GM19351 (cell line): ENCODE data around the gene IQCK.

Experiments
- ATAC-seq: cut with Tn5 transposase; IDR thresholded peaks from one replicate; pipeline ENCODE4 v1.9.1; 2021; ENCODE audit warnings: mild to moderate bottlenecking, moderate library complexity; ENCODE audit not compliant: unreplicated experiment

The IQCK gene

DNA sequence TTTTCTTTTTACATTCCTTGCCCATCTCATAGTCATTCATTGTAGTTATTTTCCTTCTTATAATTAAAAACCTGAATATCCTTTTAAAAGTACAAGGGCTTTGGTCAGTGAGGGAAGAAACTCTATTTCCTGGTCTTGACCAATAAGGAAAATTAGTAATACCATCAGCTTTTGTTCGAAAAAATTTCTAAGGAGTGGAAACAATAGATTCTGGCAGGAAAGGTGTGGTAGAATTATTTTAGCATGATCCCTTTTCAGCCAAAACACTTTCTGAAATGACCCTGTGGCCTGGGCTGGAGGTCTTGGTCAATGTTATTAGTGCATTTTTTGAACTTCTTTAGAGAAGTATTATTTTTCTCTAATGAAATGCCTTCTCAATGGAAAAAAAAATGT lies 36.6 kb downstream of the IQCK start:
- no peak for ATAC-seq

DNA sequence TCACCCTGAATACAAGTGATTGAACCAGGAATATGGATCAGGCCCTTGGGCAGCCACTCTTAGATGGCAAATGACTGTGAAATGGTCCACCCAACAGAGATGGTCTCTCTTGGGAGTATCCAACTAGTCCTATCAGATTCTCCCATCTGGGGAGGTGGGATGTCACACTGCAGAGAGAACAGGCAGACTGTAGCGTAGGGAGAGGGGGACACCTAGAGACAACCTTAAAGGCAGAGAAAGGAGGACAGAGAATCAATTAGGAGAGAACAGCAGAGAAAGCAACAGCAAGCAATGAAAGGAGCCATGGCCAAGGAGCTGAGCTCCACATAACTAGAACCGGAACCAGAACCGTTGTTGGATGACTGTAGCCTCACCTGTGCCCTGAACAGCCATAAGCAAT lies 37.2 kb downstream of the IQCK start:
- ATAC-seq = no peak

DNA sequence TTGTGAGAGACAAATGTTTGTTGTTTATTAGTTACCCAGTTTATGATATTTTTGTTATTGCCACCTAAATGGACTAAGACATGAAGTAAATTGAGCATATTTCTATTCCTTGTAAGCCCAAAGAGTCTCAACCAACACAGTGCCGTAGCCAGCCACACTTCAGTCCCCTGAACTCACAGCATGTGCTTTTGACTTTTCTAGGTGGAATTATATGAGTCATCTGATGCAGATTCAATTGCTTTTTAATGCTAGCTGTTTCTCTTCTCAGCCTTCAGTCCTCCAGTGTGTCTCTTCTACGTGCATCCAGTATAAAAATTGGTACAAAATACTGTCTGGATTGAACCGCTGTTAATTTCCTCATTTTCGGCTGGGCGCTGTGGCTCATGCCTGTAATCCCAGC lies 39.0 kb downstream of the IQCK start:
- no peak for ATAC-seq

DNA sequence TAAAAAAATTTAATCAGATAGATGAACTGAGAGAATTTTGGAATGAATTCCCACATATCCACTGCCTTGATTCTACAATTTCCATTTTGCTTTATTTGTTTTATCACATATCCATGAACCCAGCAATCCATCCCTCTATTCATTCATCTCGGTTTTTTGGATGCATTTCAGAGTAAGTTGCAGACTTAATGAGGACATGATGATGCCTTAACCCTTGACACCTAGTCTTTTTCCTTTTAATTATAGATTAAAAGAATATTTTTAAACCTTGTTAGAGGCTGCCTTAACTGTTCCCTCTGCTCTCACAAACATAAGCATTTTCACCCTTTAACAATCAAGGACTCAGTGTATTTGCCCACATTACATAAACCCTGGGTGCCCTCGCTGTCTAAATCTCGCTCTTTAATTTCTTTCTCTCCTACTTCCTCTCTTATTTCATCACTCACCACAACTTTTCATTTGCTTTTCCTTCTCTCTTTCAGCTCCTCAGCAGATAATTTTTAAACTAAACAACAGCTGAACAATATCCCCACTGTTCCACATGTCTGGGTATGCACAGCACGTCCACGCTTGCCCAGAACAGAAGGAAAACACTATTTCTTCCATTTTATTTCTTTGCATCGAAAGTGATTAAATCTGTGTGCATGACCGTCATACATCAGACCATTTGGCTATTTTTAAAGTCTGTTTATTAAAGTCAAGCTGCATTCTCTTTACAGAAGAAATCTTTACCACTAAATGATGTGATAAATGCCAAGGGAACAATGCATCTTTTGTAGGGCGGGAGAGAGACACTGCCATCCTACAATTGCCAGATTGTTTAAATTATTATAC lies 39.9 kb downstream of the IQCK start:
- ATAC-seq = no peak

DNA sequence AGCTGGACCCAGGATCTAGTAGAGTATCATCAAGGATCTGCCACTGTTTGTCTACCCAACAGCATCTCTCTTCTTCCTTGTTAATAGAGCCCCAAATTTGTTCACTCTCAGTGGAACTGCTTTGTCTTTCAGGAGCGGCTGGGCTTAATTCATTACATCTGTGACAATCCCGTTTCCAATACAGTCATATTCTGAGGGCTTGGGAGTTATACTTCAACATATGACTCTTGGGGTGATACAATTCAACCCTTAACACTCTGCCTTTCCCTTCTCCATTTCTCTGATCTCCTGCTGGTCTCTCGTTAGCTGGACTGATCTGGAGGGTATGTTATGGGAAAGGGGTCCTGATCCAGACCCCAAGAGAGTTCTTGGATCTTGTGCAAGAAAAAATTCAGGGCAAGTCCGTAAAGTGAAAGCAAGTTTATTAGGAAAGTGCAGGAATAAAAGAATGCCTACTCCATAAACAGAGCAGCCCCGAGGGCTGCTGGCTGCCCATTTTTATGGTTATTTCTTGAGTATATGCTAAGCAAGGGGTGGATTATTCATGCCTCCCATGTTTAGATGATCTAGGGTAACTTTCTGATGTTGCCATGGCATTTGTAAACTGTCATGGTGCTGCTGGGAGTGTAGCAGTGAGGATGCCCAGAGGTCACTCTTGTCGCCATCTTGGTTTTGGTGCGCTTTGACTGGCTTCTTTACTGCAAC lies 42.4 kb downstream of the IQCK start:
- ATAC-seq = no peak

DNA sequence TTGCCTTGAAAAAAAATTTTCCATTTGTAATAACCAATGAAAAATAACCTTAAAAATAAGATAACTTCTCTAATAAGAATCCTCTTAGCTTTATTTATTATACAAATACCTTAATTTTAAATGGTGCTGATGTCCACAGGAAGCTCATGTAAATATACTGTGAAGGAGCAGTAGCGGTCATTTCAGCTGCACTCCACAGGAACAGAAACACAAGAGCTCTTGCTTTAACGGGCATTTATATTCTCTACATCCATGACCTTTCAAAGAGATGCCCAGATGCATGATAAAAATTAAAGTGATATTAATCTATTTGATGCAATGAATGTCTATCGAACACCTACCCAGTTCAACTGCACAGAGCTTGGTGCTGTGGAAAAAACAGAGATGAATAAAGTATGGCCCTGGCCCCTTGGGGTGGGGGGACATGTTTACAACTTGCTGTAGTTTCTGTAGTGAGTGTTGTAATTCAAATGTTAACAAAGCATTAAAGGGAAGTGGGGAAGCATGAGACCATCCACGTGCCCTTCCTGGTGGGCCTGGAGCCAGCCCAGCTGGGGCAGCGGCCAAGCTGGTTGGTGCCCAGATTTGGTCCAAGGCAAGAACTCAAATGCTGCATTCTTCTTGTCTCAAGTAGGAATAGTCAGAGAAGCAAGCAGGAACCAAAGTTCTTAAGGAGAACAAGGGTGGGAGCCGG lies 47.9 kb downstream of the IQCK start:
- no peak for ATAC-seq

DNA sequence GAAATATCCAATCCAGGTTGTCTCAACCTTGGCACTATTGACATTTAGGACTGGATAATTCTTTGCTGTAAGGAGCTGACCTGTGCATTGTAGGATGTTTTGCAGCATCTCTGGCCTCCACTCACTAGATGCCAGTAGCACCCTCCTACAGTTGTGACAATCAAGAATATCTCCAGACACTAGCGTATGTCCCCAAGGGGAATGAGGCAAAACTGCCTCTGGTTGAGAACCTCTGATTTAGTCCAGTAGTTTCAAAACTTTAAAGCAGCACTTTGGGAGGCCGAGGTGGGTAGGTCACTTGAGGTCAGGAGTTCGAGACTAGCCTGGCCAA lies 48.4 kb downstream of the IQCK start:
- ATAC-seq = no peak

DNA sequence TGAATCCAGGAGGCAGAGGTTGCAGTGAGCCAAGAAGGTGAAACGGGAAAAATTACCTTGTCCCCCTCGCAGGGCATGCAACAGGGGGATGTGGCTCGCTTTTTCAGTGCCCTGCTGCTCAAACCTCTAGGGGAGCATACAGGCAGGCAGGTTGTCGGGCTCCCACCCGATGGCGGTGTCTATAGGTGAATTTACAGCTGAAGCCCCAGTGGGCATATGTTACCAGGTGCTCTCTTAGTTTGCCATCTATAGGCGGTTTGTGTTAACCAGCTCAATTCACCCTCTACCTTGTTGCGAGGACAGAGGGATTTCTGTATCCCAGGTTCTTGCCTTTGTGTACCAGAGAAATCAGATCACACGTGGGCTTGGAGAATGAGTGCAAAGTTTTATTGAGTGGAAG lies 48.9 kb downstream of the IQCK start:
- ATAC-seq = no peak

DNA sequence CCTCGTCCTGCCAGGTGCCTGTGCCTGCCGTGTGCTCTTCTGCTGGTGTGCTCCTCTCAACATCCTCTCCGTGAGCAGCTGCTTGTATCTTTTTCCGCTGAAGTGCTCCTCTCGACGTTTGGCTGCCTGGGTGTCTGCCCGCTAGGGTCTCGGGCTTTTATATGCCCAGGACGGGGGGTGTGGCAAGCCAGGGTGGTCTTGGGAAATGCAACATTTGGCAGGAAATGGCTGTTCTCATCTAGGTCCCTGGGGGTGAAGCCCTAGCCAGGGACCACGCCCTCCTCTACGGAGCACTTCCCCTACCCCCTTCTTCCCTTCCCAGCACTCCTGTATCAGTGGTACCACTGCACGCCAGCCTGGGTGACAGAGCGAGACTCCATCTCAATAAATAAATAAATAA lies 49.4 kb downstream of the IQCK start:
- ATAC-seq = no peak

DNA sequence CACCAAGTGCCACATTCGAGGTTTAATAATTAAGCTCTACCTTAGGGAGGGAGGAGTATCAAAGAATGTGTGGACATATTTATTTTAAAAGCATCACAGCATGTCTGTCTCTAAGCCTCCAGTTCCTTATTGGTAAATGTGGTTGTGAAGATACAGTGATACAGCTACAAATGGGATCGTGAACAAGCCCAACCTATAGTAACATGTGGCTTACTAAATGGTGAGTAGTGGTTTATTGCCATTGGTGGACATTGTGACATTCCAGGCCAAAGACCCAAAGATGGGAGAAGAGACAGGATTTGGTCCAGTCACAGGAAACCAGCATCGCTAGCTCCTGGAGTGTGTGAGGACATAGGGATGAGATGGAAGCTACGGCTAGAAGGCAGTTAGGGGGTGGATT lies 51.2 kb downstream of the IQCK start:
- no peak for ATAC-seq

DNA sequence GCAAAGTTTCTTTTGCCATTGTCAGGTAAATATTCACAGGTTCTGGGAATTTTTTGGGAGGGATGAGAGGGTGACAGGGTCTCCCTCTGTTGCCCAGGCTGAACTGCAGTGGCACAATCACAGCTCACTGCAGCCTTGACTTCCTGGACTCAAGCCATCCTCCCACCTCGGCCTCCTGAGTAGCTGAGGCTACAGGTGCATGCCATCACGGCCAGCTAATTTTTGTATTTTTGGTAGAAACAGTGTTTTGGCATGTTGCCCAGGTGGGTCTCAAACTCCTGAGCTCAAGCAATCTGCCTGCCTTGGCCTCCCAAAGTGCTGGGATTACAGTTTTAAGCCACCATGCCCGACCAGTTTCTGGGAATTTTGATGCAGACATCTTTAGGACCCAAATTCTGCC lies 53.0 kb downstream of the IQCK start:
- ATAC-seq = no peak

DNA sequence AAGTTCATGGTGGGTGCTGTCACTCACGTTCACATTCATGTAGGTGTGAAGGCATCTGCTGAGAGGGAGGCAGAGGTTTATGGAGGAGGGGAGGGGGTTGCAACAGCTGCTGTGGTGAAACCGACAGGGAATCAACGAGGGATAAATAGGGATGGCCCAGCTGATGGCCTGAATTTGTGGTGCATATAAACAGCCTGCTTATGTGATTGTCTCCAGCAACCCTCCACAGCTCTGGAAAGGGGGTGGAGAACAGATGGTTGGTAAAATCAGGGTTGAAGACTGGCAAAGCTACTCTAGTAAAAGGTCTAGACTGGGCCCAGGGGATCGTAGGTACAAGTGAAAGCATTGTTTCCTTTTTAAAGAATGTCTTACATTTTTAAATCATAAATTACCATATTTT lies 53.7 kb downstream of the IQCK start:
- no peak for ATAC-seq

DNA sequence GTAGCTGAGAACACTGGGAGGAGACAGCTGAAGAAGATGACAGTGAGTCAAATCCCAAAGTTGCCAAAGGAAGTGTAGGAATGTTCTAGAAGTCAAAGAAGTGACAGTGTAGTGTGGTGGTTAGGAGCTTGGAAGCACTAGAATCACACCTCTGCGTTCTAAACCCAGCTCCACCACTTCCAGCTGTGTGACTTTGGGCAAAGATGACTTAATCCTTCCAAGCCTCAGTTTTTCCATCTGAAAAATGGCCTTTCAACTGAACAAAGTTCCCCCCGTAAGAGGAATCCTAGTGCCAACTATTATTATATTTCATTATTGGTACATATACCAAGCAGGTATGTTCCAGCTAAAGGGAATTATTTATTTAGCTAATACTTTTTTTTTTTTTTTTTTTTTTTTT lies 56.0 kb downstream of the IQCK start:
- no peak for ATAC-seq

DNA sequence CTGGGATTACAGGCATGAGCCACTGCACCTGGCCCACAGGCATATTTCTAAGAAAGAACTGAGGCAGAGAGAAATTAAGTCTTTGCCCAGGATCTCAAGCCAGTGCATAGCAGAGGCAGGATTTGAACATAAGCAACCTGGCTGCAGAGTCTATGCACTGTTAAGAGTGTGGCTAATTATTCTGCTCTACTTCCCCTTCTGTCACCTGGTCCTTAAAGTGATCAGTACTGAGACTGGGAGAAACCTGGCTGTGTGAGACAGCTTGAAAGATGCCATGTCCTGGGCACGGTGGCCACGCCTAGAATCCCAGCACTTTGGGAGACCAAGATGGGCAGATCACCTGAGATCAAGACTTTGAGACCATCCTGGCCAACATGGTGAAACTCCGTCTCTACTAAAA lies 58.1 kb downstream of the IQCK start:
- no peak for ATAC-seq

DNA sequence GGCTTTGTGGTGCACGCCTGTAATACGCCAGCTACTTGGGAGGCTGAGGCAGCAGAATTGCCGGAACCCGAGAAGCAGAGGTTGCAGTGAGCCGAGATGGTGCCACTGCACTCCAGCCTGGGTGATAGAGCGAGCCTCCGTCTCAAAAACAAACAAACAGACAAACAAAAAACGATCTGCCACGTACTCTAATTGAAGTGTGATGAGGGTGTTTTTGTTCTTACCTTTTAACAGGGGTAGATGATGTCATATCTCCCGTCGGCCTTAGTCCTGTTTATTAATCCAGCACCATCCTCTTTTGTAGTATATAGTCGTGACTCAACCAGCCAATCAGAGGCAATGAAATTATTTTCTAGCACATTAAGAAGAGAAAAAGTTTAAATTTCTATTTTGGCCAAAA lies 58.5 kb downstream of the IQCK start:
- no peak for ATAC-seq

DNA sequence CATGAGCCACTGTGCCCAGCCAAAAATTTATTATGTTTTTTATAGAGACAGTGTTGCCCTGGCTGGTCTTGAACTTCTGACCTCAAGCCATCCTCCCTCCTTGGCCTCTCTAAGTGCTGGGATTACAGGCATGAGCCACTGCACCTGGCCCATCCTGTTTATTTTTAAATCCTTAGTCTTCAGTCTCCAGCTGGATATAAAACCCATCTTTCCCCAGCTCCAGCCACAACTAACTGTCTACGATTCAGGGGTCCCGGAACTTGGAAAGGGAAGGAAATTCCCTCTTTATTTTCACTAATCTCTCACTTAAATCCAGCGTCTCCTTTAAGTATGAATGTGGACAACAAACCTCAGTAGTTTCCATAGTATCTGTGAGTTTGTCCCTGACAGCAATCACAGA lies 62.2 kb downstream of the IQCK start:
- ATAC-seq = no peak

DNA sequence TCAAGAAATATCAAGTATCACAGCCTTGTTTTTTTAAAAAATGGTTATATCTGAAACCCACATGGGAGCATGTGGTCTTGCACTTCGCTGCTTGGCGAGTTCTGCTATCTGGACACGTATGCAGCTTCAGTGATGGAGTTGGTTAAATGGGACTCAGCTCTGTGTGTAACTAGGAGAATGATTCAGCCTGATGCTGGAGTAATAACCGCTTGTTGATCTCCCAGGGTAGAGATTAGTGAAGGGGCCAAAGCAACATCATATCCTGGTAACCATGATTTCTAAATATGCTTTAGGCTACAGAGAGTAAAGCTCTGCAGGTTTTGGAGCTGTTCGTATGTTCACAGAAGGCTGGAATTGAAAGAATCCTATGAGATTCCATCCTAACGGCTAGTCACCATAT lies 63.2 kb downstream of the IQCK start:
- ATAC-seq = no peak

DNA sequence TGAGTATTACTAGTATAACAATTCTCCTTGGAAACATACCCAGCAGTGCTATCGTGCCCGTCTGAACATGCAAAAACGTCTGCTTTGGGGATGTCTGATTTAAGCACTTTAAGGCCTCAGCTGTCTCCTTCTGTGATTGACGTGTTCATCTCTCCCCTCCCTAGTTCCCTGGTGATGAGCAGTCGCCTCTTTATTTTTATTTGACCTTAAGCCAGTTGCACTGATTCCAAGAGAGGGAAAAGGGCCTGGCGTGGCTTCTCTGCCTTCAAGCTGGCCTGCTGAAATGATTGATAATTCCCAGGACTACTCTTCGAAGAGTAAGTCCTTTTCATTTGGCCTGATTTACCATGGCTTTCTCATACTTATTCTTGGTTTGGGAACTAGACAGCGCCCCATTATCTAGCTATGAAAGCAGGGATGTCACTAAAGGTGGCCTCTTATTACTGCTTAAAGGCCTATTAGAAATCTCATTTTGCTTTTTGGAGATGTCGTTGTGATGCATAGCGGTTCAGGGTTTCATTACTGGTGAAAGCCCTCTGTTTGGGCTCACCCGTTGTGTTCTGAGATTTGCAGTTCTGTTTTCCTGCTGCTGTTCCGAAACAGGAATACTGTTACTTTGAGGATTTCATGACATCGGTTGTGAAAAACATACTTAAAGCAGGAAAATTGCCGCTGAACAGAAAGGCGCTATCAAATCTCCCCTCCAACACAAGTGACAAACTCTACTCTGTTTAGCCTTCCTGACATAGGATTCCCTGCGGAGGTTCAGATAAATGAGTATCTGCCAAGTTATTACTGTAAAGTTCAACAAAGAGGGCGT lies 65.5 kb downstream of the IQCK start:
- ATAC-seq = no peak

DNA sequence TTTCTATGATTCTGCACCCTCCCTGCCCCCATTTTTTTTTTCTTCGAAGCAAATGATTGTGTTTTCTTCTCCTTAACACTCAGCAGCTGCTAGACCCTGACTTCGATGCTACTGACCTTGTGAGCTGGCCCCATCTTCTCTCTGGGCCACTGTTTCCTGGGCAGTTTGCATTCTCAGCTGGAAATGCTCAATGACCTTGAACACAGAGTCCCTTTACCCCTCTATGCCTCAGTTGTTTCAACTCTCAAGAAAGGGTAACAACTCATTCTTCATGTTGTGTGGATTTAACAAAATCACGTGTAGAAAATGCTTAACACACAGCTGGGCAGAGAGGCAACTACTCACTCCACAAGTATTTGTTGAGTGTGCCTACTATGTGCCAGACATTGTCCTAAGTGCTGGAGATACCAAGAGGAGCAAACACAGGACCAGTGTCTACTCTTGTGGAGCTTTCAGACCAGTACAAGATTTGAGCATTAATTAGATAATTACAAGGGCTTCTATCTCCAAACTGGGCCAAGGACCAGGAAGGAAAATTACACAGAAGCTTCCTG lies 66.2 kb downstream of the IQCK start:
- no peak for ATAC-seq

DNA sequence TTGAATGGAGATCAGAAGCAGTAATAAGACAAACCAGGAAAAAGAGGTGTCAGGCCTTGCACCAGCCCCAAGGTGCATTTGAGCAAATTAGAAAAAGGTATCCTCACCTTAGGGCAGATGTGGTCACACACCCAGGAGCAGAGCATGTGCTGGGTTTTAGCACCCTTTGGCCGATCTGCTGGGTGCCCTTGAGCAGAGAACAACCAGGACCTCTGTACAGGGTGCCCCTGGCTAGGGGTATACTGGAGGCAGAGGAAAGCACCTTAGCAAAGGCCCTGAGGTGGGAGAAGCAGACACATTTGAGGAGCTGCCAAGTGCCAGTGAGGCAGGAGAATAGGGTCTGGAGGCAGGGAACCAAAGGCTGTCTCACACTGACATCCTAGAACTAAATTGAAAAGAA lies 67.0 kb downstream of the IQCK start:
- ATAC-seq = no peak

DNA sequence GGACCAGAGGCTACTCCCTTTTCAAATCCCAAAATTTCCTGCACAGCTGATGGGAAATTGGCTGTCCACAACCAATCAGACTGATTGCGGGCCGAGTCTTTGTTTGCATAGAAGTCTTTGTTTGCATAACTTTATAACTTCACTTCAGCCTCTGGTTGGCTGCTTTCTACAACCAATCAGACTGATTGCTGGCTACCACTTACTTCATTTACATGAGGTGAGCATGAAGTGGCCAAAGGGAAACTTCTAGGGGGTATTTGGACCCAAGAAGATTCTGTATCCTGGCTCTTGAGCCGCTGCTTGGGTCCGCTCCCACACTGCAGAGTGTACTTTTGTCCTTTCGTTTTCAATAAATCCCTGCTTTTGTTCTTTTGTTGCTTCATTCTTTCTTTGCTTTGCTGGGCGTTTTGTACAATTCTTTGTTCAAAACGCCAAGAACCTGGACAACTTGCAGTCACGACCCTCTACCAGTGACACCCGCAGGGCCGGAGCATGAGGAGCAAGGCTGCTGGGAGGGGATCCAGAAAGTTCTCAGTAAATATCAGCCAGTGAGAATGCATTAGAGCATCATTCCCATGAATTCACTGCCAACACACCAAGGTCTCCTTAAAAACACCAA lies 67.5 kb downstream of the IQCK start:
- ATAC-seq = no peak
